UCSD-AML1 (cell line): Measurements from ENCODE around the gene SYCE3.
"Not testable (repeated sequence)": the region's sequence is repeated elsewhere in the genome, so short reads cannot be mapped to it uniquely, and the experiment has no call there.

Experiments
- DNase-seq: peaks from one replicate; lab custom pipeline; 2025; ENCODE audit not compliant: unreplicated experiment; lab: John Stamatoyannopoulos, UW

Gene SYCE3

DNA sequence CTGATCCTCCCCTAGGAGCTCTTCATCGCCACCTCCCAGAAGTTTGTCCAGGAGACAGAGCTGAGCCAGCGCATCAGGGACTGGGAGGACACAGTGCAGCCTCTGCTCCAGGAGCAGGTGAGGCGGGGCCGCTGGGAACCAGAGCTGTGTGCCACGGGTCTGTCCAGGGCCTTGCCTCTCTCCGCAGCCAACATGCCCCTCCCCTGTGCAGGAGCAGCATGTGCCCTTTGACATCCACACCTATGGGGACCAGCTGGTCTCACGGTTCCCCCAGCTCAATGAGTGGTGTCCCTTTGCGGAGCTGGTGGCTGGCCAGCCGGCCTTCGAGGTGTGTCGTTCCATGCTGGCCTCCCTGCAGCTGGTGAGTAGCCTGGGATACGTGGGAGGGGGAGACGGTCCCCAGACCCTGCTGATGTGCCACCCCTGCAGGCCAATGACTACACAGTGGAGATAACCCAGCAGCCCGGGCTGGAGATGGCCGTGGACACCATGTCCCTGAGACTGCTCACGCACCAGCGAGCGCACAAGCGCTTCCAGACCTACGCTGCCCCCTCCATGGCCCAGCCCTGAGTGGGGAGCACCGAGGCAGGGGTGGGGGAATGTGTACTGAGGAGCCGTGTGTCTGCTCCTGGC lies 39.8 kb downstream of the SYCE3 start:
- no peak for DNase-seq

DNA sequence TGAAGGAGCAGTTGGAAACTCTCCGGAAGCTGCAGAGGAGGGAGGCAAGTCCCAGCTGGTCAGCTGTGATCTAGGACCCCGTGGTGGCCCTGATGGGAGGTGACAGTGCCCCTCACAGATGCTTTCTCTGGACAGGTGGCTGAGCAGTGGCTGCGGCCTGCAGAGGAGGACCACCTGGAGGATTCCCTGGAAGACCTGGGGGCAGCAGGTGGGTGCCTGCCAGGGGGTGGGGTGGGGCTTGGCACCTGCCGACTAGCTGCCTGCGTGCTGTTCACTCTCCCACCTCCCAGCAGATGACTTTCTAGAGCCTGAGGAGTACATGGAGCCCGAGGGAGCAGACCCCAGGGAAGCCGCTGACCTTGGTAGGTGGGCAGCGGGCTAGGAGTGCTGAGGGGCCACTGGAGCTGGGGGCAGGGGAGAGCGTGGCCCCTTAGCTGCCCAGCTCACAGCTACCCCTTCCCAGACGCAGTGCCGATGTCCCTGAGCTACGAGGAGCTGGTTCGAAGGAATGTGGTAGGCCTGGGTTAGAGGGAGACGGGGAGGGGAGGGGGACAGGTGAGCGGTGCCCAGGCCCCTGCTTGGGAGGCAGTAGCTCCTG lies 40.4 kb downstream of the SYCE3 start:
- no peak for DNase-seq

DNA sequence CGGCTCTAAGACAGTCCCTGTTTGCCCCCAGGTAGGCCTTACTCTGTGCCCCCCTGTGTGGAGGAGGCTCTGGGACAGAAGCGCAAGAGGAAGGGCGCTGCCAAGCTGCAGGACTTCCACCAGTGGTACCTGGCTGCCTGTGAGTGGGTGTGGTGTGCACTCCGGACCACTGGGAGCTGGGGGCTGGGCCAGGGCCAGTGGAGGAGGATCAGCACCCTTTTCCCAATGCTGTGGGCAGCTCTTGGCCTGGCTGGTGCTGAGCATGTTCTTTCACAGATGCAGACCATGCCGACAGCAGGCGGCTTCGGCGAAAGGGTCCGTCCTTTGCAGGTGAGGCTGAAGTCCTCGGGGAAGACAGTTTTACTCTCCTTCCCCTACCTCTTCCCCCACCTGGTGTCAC lies 41.0 kb downstream of the SYCE3 start:
- no peak for DNase-seq

DNA sequence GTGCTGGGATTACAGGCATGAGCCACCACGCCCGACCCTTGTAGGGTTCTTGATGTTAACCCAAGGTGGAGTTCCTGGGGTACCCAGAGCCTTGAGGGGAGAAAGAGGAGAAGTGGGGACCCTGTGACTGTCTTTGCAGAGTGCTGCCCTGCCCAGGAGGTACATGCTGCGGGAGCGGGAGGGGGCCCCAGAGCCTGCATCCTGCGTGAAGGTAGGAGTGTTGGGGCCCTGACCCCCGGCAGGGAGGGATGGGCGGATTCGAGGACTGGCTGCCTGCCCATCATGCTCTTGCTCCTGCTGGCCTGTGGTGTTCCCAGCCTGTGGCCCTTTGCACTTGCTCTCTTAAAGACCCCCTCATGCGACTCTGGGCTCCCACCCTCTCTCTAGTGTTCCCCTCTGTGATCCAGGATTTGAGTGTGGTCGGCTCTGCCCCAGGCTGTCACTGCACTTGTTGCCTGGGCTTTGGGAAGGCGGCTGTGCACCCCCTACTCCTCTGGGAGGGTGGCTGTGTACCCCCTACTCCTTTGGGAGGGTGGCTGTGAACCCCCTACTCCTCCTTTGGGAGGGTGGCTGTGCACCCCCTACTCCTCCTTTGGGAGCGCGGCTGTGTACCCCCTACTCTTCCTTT lies 41.8 kb downstream of the SYCE3 start:
- no peak for DNase-seq

DNA sequence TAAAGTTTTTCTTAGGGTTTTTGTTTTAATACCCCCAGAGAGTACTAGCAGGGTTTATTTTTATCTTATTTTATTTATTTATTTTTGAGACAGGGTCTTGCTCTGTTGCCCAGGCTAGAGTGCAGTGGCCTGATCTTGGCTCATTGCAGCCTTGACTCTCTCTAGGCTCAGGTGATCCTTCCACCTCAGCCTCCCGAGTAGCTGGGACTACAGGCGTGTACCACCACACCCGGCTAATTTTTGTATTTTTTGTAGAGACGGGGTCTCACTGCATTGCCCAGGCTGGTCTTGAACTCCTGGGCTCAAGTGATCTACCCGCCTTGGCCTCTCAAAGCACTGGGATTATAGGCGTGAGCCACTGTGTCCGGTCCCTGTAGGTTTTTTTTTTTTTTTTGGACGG lies 42.5 kb downstream of the SYCE3 start:
- not testable (repeated sequence) for DNase-seq

DNA sequence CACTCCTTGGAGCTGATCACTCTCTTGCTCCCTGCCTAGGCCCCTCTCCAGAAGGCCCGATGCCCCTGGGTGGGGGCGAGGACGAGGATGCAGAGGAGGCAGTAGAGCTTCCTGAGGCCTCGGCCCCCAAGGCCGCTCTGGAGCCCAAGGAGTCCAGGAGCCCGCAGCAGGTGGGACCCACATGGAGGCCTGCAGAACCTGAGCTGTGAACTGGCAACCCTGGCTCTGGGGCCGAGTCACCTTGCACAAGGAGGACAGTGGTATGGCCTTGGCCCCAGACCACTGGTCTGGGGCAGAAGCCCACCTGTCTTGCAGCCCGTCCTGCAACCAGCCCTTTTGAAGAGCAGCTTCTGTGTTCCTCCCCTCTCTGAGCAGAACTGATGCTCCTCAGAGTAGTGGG lies 43.6 kb downstream of the SYCE3 start:
- DNase-seq = no peak

DNA sequence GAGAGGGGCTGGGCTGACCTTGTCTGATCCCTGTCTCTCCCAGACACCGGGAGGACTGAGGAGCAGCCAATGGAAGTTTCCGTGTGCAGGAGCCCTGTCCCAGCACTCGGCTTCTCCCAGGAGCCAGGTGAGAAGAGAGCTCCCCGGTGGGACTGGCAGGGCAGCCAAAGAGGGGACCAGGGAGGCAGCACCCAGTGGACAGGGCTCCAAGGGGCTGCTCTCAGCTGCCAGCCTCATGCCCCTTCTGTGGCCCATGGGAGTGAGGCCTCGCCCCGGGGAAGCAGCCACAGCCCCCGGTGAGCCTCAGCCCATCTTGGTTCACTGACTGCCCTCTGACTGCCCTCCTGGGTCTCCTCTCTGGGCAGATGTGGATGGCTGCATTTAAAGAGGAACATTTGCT lies 44.1 kb downstream of the SYCE3 start:
- DNase-seq = no peak

DNA sequence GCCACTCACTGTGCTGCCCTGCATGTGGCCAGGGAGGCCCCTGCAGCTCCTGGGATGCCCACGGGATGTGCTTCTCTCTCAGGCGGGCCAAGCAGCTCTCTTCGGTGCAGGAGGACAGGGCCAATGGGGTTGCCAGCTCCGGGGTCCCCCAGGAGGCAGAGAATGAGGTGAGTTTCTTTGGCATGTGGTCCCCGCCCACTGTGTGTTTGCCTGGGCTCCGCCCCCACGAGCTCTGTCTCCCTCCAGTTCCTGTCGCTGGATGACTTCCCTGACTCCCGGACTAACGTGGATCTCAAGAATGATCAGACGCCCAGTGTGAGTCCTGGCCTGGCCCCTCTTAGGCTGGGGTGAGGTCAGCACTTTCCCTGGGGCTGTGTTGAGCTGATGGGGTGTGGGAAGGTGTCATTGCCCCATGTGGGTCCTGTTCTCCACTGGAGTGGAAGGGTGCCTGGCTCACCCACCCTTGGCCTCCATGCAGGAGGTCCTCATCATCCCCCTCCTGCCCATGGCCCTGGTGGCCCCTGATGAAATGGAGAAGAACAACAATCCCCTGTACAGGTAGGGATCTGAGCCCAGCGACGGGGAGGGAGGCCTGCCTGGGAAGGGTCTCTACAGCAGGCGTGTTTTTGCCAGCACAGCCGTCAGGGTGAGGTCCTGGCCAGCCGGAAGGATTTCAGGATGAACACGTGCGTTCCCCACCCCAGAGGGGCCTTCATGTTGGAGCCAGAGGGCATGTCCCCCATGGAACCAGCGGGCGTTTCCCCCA lies 45.0 kb downstream of the SYCE3 start:
- no peak for DNase-seq

GRCh38 chr22:50516891-50517290 lies 45.8 kb downstream of the SYCE3 start:
- DNase-seq = no peak

DNA sequence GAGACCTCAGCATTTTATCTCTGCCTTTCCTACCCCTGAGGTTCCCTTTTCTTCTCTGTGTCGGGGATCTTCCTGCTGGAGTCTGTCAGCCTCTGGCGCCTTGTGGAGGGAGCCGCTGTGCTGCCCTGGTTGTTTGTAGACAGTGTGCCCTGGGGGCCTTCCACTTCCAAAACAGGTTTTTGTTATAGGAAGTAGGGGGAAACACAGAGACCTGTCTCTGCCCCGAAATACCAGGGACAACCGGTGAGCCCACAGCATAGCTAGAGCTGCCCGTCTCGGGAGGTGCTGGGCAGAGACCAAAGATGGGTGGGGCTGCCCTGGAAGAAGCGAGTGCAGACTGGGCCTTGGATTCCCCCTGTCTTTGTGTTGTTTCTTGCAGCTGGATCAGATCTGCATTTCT lies 46.7 kb downstream of the SYCE3 start:
- DNase-seq = no peak

DNA sequence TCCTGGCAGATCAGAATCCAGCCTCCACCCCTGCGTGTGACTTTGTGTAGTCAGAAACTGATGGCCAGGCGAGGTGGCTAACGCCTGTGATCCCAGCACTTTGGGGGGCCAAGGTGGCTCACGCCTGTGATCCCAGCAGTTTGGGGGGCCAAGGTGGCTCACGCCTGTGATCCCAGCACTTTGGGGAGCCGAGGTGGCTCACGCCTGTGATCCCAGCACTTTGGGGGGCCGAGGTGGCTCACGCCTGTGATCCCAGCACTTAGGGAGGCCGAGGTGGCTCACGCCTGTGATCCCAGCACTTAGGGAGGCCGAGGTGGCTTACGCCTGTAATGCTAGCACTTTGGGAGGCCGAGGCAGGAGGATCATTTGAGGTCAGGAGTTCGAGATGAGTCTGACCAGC lies 49.5 kb downstream of the SYCE3 start:
- DNase-seq = no peak

DNA sequence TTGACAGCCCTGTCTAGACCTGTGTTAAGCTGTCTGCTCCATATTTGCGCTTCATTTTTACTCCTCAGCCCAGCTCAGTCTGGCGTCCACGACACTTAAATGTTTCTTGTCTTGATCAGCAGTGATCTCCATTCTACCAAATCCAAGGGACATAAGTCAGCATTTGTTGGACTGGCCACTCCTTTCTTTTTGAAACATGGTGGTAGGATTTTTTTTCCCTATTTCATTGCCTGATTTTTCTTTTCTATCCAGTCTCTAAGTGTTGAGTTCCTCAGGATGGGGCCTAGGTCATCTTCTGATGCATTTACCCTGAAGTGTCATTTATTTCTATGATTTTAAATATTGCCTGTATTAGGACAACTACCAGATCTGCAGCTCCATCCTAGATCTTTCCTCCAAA lies 53.8 kb downstream of the SYCE3 start:
- DNase-seq = no peak

- DNase-seq = peak; percentile 98
These were observed 54.5 kb downstream of the SYCE3 start, which contains the start of gene NCAPH2 for GRCh38 chr22:50507991-50508884. TSS of gene NCAPH2 (plus strand) at chr22:50508224. CDS start at chr22:50508338, 114 bp downstream.

DNA sequence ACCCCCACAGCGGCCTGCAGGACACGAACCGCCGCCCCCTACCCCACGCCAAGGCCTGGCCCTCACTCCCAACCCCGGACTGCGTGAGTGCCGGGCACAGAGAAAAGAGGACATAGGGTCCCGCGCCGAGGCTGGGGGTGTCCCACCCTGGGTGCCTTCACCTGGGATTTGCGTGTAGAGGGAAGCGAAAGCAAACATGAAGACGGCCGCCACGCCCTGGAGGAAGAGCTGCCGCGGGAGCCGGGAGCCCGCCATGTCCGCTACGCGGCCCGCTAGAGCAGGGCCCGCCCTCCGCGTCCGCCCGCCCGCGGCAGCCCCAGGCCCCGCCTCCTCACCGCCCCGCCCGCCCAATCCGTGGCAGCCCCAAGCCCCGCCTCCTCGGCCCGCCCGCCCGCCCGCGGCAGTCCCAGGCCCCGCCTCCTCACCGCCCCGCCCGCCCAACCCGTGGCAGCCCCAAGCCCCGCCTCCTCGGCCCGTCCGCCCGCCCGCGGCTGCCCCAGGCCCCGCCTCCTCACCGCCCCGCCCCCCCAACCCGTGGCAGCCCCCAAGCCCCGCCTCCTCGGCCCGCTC lies 55.2 kb downstream of the SYCE3 start, which contains the start of gene LMF2:
Gene LMF2, minus strand, starts transcription at position 282 of the 570 bp plus-strand sequence. Its CDS starts 27 bp downstream, at position 255.
- no peak for DNase-seq

DNA sequence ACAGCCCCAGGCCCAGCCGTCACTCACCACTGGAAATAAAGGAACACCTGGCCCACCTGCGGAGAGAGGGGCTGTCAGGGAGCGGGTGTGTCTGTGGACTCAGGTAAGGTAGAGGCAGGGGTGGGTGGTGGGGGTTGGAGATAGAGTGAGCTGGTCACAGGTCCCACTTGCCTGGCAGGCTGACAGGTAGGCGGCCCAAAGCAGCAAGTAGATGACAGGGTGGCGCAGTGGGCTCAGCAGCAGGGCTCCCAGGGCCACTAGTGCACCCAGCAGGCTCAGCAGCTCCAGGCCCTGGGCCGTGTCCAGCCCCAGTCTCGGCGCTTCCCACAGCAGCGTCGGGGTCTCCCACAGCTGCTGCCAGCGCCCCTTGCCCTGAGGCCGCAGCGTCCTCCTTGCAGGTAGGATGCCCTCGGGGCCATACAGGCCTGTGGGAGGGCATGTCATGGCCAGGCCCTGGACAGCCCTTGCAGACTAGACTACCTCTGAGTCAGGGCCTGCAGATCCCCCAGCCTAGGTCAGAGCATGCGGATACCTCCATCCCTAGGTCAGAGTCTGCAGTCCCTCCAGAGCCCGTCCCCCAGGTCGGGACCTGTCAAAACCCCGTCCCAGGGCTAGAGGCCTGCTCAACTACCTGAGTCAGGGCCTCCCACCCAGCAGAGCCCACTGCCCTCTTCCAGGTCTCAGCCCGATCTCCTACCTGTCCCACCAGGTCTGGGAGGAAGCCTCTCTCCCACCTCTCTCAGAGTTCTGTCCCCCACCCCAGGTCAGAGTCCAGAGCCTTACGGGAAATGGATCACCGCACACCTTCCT lies 55.9 kb downstream of the SYCE3 start:
- DNase-seq = no peak

GRCh38 chr22:50505776-50506610 lies 56.7 kb downstream of the SYCE3 start:
- no peak for DNase-seq

GRCh38 chr22:50505276-50505775 lies 57.4 kb downstream of the SYCE3 start:
- no peak for DNase-seq
